Kidney tubule cell (primary cell): Measurements from ENCODE around the gene ARL14EPL.
"Not testable (repeated sequence)": the region's sequence is repeated elsewhere in the genome, so short reads cannot be mapped to it uniquely, and the experiment has no call there.

Source experiments
- DNase-seq: peaks from one replicate; pipeline ENCODE4 v3.0.0-alpha.2; 2018; ENCODE audit warnings: low spot score

Gene ARL14EPL

DNA sequence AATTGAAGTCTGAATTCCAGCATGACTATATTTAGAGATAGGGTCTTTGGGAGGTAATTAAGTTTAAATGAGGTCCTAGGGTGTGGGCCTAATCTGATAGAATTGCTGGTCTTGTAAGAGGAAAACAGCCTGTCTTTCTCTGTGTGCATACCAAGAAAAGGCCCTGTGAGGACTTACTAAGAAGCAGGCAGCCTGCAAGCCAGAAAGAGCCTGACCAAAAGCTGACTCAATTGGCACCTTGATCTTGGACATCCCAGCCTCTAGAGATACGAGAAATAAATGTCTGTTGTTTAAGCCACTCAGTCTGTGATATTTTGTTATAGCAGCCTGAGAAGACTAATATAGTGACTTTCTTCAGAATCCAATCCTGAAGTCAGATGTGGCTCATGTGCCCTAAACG, 14.6 kb downstream of the ARL14EPL start:
- no peak for DNase-seq

DNA sequence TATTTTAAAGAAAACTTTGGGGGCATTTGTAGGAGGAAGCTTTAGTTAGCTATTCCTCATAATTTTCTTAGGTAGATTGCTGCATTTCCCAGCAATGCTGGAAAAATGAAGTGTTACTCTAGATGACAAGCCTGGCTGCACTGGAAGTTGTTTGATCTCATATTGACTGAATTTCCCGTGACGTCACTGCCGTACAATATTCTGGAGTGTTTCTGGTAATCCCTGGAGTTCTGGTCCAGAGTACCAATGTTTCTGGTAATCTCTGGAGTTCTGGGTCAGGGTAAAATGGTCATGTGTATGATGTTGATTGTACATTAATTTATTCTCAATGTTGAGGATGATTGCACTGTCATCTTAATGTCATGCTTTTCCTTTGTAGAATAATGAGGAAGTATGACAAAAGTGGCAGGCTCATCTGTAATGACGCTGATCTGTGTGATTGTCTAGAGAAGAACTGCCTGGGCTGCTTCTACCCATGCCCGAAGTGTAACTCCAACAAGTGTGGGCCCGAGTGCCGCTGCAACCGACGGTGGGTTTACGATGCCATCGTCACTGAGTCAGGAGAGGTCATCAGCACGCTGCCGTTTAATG, 26.2 kb downstream of the ARL14EPL start:
- DNase-seq, result no peak

DNA sequence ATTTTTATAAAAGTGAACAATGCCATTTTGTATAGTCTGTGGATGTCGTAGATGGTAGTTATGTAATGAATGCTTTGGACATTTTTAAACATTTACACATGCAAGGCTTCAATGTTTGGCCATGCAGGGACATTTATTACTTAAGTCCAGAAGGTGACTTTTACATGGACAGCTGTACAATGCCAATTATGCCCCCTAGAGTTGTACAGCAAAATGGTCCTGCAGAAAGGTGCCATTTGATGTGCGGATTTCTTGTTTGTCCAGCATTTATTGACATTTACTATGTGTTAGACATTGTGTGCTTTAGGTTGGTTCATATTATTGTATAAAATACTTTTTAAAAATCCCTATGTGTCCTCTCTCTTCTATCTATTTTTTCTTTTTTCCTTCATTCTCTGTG, 30.1 kb downstream of the ARL14EPL start:
- DNase-seq, result no peak

DNA sequence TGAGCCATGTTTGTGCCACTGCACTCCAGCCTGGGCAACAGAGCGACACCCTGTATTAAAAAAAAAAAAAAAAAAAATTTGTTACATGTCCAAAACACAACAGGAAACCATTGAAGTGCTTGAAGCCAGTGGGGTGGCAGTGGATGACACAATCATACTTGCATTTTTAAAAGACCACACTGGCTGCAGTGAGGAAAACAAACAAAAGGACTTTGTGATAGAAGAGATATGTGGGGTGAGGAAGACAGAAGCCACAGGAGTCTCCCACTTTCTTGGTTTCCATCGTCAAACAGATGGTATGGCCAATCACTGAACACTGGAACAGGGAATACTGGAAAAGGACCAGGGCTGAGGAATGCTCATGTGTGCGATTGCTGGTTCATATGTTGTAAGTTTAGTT, 31.7 kb downstream of the ARL14EPL start:
- DNase-seq, result no peak

DNA sequence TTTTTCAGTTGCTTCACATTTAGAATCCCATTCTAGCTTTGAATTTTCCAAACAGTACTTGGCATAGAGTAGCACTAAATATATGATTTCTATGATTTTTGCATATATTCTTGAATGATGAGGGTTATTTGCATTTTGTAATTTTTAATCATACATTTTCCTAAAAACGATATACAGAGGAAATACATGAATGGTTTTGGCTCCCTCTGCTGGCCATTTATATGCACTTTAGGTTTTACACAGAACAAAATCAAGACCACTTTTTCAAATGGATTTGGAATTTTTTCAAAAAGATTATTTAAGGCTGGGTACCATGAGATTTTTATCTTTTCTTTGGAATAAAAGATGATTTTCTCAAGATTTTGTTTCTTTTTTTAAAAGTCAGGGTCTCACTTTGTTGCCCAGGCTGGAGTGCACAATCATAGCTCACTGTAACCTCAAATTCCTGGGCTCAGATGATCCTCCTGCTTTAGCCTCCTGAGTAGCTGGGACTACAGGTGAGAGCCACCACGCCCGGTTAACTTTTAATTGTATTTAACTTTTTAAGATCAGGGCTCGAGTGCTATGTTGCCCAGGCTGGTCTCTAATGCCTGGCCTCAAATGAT, 35.9 kb downstream of the ARL14EPL start:
- DNase-seq, result peak; percentile 62

DNA sequence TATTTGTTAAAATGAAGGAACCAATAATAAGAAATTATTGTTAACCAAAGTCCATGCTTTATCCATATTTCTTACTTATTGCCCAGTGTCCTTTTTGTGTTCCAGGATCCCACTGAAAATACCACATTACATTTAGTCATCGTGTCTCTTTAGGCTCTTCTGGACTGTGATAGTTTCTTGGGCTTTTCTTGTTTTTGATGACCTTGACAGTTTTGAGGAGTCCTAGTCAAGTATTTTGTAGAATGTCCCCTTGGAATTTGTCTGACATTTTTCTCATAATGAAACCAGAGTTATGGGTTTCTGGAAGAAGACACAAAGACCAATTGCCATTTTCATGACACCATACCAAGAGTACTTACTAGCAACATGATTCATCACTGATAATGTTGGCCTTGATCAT, 38.9 kb downstream of the ARL14EPL start:
- no peak for DNase-seq

DNA sequence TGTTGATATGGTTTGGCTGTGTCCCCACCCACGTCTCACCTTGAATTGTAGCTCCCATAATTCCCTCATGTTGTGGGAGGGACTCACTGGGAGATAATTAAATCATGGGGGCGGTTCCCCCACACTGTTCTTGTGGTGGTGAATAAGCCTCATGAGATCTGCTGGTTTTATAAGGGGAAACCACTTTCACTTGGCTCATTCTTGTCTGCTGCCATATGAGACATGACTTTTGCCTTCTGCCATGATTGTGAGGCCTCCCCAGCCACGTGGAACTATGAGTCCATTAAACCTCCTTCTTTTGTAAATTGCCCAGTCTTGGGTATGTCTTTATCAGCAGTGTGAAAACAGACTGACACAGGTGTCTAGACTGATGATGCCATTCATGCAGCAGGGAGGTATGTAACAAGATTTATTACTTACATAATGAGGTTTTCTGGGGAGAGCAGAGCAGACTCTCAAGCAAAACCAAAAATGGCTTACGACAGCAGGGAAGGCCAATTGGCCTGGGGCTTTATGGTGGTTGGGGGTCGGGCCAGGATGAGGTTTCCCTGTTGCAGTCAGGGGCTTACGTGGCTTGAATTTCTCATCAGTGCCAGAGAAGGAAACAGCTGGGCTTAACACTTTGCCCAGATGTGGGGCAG, 43.0 kb downstream of the ARL14EPL start:
- peak; percentile 40 for DNase-seq

DNA sequence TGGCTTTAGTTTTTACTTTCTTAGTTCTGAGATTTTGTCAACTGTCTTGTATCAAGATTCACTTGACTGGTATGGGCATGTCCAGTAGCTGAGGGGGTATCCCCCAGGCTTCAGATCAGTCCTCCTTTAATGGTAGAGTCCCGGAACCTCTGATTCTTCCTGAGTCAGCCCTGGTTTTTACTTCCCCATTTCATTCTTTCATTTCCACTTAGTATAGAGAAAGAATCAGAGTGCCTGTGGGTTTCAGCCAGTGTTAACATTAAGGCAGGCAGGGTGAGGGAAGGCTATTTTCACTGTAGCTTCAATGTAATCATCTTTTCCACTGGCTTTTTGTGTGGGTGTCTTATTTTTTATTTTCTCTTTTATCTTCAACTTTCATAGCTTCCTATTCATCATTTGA, 44.2 kb downstream of the ARL14EPL start:
- no peak for DNase-seq

DNA sequence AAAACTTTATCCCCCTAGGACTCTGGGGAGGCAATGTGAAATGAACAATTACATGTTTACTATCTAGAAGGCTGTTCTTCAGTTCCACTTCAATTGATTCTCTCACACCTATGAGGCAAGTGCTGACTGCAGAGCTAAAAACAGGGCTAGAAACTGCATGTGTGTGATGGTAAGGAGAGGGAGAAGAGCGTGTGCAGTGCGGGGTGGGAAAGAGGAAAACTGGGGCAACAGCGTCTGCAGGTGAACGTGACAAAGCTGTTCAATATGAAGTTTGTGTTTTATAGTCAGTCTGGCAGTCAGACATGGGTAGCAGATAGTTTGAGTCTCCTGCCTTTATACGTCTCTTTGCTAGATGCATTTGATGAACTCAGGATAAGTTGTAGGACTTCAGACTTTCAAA, 45.9 kb downstream of the ARL14EPL start:
- no peak for DNase-seq

DNA sequence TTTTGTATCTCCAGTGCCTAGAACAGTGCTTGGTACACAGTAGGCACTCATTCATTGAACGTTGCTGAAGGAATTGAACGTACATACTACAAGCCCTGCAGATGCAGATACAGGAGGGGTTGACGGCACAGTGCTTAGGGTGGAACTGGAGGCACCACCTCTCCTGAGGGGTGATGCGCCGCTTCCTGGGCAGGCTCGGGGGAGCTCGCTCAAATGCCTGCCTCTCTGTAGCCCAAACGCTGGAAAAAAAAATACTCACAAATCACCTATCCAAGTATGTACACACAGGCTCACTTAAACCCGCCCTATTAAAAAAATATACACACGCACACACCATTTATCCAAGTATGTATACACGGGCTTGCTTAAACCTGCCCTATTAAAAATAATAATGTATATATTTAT, 52.0 kb downstream of the ARL14EPL start:
- DNase-seq, result peak; percentile 40

DNA sequence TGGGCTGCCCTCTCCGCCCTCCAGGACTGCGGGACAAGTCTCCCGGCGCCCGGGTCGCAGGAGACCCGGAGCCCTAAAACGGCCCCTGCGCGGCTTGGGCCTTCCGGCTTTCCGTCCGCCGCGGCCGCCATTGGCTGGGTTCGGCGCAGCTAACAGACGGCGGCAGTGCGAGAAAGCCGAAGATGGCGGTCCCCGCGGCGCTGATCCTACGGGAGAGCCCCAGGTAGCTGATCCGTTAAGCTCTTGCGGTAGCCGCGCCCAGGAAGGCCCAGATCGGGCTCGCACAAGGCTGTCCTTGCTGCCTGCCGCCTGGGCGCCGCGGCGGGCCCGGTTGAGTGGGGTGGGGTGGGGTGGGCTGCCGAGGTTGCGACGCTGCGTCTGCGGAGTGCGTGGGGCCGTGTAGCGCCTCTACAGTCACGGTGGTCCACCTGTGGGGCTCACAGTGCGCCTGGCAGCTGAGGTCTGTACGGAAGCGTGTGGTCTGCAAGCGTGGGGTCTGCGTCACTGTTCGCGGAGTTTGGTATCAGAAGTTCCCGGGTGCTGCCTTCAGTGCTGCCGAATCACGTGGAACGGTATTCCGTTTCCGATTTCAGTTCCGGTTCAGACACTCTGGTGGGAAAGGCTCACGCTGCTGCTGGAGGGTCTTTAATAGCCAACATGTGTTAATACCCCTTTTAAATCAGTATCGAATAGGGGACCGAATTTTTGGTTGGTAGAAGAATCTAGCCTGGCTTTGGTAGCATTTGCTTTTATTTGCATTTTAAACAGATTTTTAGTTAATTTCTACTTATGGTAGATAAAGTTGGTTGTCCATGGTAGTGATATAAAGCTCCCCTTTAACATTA, 52.8 kb downstream of the ARL14EPL start, which contains the start of gene COMMD10:
Gene COMMD10, plus strand, starts transcription at position 155 of the 845 bp plus-strand sequence.
- DNase-seq, result peak; percentile 85

DNA sequence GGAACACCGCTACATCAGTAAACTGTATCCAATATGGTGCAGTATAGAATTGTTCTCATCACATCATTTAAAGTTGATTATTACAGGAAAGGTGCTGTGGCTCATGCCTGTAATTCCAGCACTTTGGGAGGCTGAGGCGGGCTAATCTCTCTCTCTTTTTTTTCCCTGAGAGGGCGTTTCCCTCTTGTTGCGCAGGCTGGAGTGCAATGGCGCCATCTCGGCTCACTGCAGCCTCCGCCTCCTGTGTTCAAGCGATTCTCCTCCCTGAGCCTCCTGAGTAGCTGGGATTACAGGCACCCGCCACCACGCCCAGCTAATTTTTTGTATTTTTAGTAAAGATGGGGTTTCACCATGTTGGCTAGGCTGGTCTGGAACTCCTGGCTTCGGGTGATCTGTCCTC, 54.0 kb downstream of the ARL14EPL start:
- DNase-seq, result not testable (repeated sequence)

DNA sequence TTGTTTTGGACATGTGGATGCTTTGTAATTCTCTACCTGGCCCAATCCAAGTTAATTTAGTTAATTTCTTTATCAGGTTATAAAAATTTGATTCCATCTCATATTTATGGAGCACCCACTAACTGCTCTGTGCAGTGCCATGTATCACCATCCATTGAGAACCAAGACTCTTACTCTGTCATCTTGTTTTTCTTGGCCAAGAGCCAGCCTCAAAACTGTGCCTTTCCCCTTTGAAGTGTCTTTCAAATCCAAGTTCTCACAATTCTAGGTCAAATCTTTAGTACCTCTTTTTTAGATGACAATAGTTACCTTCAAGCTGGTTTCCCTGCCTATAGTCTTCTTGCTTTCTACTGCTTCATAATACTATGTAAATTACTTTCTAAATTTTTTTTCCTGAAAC, 55.8 kb downstream of the ARL14EPL start:
- no peak for DNase-seq

DNA sequence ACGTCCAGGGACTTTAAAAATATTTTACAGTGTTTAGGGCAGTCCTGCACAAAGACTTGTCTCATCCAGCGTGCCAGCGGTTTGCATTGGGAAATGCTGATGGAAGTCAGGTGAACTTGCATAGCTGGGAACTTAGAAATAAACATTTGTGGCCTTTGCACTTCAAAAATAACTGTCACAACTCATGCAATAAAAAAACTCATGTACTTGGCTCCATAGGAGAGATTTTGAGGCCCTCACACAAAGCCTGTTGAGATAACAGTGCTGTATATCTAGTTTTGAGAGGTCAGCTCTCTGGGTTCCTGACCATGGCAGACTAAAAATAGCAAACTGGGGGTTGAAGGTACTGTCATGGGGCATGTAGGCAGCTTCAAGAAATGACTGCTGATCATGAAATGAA, 58.0 kb downstream of the ARL14EPL start:
- DNase-seq, result no peak

DNA sequence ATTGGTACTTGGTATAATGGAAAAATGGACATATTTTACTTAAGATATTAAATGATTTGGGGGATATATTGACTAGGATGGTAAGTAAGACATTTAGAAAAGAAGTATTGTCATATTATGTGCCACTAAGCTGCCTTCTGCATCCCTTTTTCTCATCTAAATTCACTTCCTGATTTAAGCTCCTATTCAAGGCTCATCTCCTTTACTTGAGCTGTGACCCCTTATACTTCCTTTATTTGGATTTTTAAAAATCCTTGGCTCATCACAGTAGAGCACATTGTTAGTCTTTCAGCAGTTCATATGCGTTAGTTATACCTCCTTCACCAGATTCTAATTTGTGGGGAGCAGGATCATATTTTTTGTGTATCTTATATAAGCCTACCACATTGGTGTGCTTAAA, 59.1 kb downstream of the ARL14EPL start:
- no peak for DNase-seq

DNA sequence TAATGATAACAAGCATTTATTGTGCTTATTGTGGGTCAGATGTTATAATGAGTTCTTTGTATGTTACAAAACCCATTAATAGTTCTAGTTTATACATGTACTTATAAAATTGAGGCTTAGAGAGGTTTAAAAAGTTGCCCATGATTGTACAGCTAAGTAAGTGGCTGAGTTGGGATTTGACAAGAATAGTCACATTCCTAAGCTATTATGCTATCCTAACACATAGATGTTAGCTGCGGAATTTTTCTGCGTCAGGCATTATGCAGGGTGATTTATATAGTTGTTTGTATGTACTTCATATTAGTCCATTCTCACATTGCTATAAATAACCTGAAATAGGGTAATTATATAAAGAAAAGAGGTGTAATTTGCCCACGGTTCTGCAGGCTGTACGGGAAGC, 65.0 kb downstream of the ARL14EPL start:
- no peak for DNase-seq

DNA sequence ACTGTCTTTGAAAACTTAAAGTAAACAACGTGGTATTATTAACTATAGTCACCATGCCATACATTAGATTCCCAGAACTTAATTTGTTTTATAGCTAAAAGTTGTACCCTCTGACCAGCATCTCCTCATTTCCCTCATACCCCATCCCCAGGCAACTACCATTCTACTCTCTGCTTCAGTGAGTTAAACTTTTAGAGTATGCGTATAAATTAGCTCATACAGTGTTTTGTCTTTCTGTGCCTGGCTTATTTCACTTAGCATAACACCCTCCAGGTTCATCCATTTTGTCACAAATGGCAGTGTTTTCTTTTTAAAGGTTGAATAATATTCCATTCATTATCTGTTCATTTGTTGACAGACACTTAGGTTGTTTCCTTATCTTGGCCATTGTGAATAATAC, 66.7 kb downstream of the ARL14EPL start:
- no peak for DNase-seq

DNA sequence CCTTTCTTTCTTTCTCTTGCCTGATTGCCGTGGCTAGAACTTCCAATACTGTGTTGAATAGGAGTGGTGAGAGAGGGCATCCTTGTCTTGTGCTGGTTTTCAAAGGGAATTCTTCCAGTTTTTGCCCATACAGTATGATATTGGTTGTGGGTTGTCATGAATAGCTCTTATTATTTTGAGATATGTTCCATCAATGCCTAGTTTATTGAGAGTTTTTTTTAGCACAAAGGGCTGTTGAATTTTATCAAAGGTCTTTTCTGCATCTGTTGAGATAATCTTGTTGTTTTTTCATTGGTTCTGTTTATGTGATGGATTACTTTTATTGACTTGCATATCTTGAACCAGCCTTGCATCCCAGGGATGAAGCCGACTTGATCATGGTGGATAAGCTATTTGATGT, 72.7 kb downstream of the ARL14EPL start:
- not testable (repeated sequence) for DNase-seq
